Measurements from ENCODE around the gene SHANK3.

The SHANK3 gene

DNA sequence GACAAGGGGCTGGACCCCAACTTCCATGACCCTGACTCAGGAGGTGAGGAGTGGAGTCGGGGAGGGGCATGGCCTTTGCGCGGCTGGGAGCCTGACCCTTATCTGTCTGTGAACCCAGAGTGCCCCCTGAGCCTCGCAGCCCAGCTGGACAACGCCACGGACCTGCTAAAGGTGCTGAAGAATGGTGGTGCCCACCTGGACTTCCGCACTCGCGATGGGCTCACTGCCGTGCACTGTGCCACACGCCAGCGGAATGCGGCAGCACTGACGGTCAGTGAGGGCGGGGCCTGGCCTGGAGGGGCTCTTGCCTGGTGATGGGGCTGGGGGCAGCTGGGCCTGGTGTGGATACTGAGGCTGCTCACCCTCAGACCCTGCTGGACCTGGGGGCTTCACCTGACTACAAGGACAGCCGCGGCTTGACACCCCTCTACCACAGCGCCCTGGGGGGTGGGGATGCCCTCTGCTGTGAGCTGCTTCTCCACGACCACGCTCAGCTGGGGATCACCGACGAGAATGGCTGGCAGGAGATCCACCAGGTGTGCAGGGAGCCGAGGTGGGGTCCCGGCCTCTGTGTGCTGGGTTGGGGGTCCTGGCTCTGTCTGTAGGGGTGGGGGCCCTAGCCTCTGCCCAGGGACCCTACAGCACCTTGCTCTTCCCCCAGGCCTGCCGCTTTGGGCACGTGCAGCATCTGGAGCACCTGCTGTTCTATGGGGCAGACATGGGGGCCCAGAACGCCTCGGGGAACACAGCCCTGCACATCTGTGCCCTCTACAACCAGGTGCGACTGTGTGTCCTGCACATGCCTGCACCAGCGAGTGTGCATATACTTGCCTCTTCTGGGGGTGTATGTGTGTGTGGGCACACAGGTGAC, 6.3 kb downstream of the SHANK3 start:
- no peak for DNase-seq

DNA sequence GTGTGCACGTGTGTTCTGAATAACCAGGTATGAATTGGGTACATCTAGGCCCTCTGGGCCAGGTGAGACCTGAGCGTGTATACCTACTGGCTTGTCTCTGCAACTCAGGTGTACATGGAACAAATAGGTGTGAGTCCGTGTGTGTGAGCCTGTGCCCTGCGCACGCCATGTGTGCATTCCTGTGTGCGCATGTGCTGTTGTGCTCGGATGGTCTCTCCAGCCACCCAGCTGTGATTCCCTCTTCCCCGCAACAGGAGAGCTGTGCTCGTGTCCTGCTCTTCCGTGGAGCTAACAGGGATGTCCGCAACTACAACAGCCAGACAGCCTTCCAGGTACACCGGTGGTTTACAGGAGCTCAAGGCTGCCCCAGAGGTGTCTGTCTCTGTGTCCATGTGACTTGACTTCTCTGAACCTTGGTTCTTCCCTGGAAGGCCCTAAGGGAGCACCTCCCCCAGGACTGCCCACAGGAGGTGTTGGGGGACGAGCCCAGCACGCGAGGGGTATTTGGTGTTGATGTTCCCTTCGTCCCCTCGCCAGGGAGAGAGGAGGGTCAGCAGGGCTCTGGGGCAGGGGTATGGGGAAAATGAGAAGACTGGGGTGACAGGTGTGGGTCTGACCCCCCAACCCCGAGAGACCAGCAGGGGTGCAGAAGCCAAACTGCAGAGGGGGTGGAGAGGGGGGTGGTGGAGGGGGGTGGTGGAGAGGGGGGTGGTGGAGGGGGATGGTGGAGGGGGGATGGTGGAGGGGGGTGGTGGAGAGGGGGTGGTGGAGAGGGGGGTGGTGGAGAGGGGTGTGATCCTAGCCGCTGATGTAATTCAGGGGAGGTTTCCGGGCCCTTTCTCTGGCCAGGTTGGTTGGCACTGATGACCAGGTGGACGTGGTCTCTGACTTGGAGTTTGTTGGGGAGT, 10.7 kb downstream of the SHANK3 start:
- no peak for DNase-seq

DNA sequence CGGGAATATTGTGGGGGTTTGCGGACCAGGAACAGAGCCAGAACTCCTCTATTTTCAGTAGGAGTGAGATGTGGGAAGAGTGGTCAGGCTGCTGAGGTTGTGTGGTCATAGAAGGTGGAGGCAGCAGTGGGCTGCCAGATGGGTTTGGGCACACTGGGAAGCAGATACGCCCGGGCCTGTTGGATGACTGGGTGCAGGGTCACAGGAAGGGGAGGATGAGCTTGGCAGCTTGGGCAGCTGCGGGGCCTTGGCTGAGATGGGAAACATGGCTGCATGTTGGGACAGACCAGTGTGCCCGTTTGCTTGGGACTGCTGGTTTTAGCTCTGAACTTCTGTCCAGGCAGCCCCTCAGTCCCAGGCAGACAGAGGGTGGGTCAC, 11.4 kb downstream of the SHANK3 start:
- DNase-seq, result no peak

DNA sequence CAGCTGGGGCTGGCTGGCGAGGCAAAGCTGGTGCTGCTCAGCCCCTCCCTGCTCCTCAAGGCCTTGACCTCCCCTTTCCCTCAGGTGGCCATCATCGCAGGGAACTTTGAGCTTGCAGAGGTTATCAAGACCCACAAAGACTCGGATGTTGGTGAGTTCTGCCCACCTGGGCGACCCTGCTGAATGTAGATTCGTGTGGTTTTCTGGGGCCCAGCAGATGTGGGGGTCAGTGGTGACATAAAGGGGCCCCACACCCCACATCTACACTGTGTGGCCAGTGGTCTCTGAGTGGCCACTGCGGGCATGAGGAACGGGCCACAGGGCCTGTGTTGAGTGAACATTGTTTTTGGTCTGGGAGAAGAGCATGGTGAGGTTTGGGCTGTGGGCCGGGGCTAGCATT, 11.9 kb downstream of the SHANK3 start:
- DNase-seq, result no peak

DNA sequence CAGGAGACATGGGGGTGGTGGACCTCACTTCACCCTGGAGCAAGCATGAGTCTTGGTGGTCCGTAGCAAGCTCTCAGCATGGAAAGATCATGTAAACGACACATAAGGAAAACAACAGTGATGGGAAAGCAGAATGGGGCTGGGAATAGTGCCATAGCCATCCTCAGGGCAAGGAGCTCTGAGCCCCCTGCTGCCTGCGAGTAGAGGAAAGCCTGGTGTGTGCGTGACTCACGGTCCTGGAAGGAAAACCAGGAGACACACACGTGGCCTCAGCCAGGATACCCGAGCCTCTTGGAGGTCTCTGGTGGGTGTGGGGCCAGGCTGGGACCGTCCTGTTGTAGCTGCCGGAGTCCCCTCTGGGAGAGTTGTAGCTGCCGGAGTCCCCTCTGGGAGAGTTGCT, 12.4 kb downstream of the SHANK3 start:
- DNase-seq, result no peak

DNA sequence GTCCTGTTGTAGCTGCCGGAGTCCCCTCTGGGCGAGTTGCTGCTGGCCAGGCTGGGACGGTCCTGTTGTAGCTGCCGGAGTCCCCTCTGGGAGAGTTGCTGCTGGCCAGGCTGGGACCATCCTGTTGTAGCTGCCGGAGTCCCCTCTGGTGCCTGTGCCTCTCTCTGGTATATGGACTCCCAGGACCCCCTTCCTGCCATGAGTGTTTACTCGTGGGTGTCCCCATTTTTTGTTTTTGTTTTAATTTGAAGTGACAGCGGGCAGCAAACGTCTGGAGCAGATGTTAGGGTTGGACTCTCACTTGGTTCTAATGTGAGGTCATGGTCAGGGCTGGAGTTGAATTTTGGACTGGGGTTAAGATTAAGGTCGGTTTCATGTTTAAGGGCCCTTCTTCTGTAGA, 14.2 kb downstream of the SHANK3 start:
- no peak for DNase-seq

DNA sequence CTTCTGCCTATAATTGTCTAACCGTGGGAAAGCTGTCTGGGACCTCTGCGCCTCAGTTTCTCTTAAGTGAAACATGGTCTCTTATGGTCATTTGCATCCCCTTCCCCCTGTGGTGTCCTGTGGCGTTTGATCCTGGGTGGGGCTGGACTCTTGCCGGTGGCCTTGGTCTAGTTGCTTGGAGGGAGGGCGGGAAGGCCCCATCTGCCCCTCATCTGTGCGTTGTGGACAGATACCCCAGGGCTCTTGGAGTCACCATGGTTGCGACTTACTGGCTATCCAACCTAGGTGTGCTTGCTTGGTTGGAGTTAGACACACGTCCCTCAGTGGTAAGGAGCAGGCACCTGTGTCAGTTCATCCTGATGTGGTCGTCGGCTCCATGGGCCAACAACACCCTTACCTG, 15.2 kb downstream of the SHANK3 start:
- no peak for DNase-seq

DNA sequence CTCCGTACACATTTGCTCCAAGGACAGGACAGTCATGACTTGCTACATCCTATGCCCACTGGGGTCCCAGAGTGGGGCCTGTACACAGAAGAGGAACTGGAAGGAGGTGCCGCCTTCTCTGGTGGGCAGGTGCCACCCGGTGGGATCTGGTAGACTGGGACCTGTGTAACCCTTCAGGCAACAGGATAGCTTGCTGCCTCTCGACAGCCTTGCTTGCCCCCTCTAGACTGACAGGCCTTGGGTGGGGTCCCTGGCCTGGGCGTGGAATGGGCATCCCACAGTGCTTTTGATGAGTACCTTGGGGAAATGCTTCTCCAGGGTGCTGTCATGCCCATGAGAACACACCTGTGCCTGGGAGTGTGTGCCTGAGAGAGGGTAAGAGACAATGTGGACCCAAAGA, 15.8 kb downstream of the SHANK3 start:
- no peak for DNase-seq

DNA sequence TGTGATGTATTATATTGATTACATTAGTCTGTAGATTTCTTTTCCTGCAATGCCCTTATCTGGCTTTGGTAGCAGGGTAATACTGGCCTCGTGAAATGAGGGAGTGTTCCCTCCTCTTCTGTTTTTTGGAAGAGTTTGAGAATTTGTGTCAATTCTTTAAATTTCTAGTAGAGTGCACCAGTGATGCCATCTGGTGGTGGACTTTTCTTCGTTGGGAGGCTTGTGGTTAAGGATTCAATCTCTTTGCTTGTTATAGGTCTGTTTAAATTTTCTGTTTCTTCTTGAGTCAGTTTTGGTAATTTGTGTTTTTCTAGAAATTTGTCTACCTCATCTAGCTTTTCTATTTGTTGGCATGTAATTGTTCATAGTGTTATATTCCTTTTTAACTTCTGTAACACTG, 18.9 kb downstream of the SHANK3 start:
- DNase-seq, result no peak

DNA sequence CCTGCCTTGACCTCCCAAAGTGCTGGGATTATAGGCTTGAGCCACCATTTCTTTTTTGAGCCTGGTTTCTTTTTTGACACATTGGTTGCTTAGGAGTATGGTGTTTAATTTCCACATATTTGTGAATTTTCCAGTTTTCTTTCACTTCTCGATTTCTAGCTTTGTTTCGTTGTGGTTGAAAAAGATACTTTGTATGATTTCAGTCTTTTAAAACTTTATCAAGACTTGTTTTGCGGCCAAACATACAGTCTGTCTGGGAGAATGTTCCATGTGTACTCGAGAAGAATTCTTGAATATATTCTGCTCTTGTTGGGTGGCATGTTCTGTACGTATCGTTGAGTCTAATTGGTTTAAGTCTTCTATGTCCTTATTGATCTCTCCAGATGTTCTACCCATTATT, 20.8 kb downstream of the SHANK3 start:
- no peak for DNase-seq

DNA sequence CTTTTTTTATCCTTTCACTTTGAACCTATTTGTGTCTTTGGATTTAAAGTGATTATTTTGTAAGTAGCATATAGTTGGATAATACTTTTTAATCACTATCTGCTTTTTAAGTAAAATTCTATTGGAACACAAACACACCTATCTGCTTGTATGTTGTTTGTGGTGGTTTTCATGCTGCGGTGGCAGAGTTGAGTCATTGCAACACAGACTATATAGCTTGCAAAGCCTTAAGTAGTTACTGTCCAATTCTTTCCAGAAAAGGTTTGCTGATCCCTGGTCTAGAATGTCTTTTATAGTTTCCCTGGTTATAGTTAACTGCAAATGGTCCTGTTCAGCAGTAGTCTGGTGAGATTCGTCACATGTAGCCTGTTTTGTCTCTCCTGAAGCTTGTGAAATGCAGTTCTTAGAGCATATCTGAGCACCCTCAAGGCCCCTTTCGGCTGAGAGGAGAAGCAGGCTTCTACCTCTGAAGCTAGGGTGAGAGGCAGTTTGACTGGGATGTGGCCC, 21.5 kb downstream of the SHANK3 start:
- no peak for DNase-seq

DNA sequence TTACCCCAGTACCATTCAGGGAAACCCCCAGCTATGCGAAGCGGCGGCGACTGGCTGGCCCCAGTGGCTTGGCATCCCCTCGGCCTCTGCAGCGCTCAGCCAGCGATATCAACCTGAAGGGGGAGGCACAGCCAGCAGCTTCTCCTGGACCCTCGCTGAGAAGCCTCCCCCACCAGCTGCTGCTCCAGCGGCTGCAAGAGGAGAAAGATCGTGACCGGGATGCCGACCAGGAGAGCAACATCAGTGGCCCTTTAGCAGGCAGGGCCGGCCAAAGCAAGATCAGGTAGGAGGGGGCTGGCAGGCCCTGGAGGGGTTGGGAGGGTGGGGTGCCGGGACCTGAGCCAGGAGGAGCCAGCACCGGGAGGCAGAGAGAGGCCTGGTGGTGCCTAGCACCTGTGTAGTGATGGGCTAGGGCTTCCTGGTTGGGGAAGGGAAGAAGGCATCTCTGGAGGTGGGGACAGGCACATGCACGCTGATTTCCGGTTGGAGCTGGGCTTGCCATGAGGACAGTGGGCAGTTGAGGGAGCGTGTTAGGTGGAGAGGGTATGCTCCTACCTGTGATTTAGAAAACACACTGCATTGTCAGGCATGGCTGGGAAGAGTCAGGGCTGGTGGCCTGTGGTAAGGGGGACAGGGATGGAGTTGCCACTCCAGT, 22.3 kb downstream of the SHANK3 start:
- DNase-seq, result no peak

DNA sequence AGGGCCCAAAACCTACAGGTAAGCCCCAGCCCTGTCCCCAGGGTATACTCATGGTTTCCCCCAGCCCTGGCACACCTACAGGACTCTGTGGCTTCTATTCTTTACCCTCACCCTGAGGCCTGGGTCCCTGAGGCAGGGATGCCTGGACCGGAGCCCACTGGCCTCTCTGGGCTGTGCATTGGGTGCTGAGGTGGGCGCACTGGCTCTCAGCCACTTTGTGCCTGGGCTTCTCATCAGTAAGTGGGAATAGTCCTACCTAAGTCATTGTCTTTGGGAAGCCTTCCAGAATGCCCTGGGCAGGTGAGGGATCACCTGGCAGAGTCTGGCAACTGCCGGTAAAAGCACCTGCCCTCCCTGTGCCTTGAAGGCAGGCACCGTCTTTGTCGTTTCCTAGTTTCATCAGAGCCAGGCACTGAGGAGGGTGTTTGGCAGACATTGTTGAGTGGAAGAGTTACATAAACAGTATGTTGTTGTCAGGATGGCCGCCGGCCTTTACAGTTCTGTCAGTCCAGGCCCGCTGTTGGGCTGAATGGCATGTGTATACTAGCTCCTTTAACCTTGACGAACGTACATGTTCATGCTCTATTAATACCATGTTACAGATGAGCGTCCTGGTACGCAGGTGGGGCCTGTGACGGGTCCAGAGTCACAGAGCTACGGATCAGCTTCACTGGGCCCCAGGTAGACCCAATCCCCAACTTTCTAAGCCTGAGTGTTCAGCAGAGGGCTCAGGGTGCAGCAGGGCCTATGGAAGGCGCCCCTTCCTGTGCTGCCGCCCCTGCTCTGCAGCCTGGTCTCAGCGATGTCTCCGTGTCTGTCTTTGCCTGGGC, 23.0 kb downstream of the SHANK3 start:
- DNase-seq, result no peak

DNA sequence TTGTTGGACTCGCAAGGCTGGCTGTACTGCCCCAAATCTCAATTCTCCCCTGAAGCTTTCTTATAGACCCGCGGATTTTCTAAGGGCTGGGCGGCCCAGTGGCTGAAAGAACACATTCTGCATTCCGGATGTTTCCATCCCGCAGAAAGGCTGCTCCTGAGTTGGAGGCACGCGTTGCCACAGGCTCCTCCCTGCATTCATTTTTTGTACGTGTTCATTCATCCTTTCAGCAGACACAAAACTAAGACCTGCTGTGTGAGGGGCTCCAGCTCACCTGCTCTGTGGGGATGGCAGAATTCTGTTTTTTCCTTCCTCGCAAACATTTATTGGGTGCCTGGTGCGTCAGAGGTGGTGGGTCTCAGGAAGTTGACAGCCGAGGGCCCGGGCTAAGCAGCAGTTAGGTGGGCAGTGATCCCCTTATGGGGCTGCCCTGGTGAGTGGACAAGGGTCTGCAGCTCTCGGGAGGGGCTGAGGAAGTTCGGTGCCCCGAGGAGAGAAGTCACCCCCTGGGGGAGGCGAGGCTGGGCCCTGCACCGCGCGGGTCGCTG, 23.7 kb downstream of the SHANK3 start:
- DNase-seq, result no peak

DNA sequence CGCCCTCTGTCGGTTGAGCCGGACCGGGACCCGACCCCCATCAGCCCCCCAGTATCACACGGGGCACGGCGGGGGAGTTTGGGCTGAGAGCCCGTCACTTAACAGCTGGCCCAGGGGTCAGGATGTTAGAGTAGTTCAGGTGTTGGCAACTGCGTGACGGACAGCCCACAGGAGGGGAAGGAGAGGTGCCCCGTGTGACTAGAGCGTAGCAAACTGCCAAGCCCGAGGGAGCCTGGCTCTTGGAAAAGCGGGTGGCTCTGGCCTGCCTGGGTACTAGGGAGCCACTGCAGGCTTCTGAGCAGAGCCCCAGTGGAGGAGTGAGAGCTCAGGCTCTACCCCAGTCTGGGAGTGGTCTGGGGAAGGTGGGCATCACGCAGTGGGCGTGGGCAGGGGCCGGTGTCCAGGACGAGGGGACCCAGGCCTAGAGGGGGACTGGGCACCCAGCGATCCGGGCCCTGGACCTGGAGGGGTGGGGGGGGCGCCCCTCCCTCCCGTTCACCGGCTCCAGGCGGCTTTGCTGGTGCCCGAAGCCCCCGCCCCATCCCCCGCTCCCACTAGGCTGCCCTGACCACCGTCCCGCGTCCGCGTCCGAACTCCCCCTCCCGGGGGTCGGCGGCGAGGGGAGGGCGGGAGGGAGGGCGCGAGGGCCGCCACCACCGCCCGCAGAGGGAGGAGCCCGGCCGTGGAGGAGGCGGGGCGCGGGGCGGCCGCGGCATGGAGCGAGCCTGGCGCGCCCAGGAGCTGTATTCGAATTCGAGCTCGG, 24.4 kb downstream of the SHANK3 start:
- no peak for DNase-seq

DNA sequence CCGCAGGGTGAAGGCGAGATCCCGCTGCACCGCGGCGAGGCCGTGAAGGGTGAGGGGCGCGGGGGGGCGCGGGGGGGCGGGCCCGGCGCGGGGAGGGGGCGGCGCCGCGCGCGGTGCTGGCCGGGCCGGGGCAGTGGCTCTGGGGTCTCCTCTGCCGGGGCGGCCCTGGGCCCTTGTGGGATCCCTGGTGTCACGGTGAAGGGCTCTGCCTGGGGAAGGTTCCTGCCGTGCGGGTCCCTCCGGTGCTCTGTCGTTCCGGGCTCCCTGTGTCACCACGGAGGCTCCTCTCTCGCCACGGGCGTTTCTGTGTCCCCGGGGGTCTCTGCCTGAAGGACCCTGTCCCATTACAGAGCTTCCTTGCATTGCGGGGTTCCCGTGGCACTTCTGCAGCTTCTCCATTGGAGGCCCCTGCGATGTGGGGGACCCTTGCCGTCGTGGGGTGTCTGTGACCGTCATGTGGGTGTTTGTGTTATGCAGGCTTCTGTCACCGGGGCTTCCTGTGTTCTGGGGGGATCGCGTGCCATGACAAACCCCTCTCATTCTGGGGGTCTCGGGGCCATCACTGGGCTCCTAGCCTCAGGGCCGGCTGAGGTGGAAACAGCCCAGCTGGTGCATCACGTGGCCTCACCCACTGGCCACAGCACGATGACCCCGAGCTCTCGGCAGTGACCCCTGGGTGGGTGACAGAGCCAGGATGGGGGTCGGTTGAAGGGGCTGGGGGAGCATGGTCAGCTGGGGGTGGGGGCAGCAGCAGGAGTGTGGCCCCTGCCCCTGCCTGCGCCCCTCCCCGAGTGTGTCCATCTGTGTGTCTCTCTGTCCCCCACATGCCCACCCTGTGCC, 25.3 kb downstream of the SHANK3 start:
- no peak for DNase-seq

DNA sequence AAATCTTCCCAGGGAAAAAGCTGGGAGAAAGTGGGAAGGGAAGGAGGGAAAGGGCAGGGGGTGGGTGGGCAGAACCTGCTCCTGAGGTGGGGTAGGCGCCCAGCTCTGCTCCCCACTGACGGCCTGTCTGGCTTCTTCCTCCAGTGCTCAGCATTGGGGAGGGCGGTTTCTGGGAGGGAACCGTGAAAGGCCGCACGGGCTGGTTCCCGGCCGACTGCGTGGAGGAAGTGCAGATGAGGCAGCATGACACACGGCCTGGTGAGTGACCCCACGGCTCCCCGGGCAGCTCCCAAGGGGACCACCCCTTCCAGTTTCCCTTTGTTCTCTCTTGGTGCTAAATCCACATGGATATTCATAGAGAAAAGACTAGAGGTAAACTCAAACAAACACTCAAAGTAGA, 25.9 kb downstream of the SHANK3 start:
- DNase-seq, result no peak

DNA sequence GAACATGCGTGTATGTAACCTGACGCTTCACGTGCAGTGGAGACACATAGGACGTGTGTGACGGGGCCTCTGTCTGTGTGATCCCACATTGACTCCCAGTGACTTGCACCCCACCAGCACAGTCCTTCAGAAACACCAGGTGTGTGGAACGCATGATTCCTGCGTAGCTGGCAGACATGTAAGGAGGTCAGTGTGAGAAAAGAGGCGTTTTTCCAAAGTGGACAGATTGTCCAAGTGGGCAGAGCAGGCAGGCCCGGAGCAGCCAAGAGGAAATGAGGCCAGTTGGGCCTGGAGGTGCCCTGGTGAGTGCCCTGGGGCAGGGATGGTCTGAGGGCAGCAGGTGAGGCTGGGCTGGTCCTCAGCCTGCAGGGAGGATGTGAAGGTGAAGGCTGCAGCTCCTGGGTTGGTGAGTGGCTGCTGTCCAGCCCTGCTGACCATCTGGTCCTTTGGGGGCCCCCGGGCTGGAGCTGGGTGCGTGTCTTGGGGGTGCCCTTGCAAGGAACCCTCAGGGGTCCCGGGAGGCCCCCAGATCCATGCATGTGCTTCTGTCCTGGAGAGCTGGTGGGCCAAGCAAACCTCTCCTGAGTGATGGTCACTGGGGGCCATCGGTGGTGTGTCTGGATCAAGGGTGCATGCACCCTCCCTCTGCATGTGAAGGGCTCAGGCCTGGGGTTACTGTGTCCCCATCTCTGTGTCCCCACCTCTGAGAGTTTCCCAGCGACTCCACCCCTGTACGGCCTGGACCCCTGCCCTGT, 26.6 kb downstream of the SHANK3 start:
- no peak for DNase-seq

DNA sequence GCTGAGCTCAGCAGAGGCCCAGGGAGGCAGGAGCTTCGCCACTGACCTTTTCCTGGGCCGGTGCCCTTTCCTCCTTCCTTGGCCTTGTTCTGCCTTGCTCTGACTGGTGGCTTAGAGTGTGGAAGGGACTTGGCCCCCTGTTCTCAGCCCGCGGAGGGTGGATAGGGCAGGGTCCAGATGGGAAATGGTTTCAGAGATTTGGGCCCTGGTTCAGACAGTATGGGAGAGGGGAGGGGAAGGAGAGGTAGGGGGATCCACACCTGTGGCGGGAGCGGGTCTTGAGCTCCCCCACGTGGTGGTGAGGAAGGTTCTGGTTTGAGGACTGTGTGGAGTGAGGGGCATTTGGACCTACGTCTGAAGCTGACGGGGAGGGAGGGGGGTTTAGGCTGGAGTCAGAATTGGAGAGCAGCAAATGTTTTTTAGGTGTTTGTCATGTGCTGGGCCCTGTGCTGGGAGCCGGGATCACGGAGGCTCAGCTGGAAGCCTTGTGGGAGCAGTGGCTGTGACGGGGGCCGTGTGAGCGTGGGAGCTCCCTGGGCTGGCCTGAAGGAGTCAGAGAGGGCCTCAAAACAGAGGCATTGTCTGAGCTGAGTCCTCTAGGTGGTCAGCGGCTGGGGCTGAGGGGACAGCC, 27.2 kb downstream of the SHANK3 start:
- DNase-seq, result no peak
